Endothelial cell of umbilical vein (primary cell): Measurements from ENCODE around the gene ATXN10. TPM values are rescaled to one million over a fixed set of nuclear protein-coding genes. Genes with fewer than 3 reads are reported as not detected.

ENCODE experiments used
- BruUV-seq: library from RNA; stranded (reverse); fragments of 400-500 nt; replicated peaks from 2 replicates; lab custom pipeline; 2021; lab: Mats Ljungman, UMichigan
- CTCF ChIA-PET: fragments of 300-600, 350-600 bp; sonication (Branson Sonifier 250); formaldehyde crosslinking; loops from one replicate; lab custom pipeline; 2021; ENCODE audit warnings: antibody characterized with exemption, inconsistent platforms; lab: Charles Lee
- POLR2A ChIA-PET: fragments of 300-600, 350-600 bp; sonication (Branson Sonifier 250); formaldehyde crosslinking; loops from one replicate; lab custom pipeline; 2021; ENCODE audit warnings: antibody characterized with exemption, inconsistent platforms; lab: Charles Lee
- DNase-seq: peaks from one replicate; pipeline ENCODE4 v3.0.0-alpha.2; 2011; ENCODE audit warnings: low read depth, low spot score
- FAIRE-seq: peaks from 2 replicates; lab custom pipeline; 2011; peaks lifted over from hg19 to GRCh38; lab: Jason Lieb, UNC
- H2AFZ ChIP-seq: 2 replicates; pipeline ENCODE4 v1.6.0; 2012; ENCODE audit warnings: low read depth, low read length, control low read depth, inconsistent platforms
- H3K27ac ChIP-seq: 2 replicates; pipeline ENCODE4 v1.5.1; 2011; ENCODE audit warnings: low read depth, mild to moderate bottlenecking, control low read depth, low read length, moderate library complexity; ENCODE audit not compliant: insufficient read depth
- H3K27me3 ChIP-seq, 2 experiments: 2 replicates each; pipeline versions ENCODE4 v1.6.0 to v1.6.1; 2011; ENCODE audit warnings: low read length in 2 of 2, mixed read lengths in 1 of 2; ENCODE audit not compliant: control insufficient read depth in 2 of 2, insufficient read depth in 2 of 2
- H3K36me3 ChIP-seq, 2 experiments: 2 replicates in 1 of 2; 3 replicates in 1 of 2; pipeline ENCODE4 v1.5.1; 2011; ENCODE audit warnings: low read length in 2 of 2, mild to moderate bottlenecking in 1 of 2, moderate library complexity in 1 of 2; ENCODE audit not compliant: control insufficient read depth in 2 of 2, insufficient read depth in 2 of 2; ENCODE audit errors: extremely low read depth in 1 of 2
- H3K4me1 ChIP-seq: 3 replicates; pipeline ENCODE4 v1.5.1; 2011; ENCODE audit warnings: mild to moderate bottlenecking, low read length; ENCODE audit not compliant: control insufficient read depth, insufficient read depth; ENCODE audit errors: extremely low read depth
- H3K4me2 ChIP-seq: 2 replicates; pipeline ENCODE4 v1.6.1; 2011; ENCODE audit warnings: low read length, control low read depth, mixed read lengths; ENCODE audit not compliant: insufficient read depth
- H3K4me3 ChIP-seq, 3 experiments: fragments of 200-600 bp in 1 of 3; sonication (generic), shearing (Covaris generic) in 1 of 3; replicated peaks in 1 of 3; 2 replicates each; pipeline ENCODE4 v1.5.1; 2011 to 2016; ENCODE audit warnings: control low read depth in 3 of 3, low read length in 3 of 3, mild to moderate bottlenecking in 2 of 3, inconsistent platforms in 1 of 3, low read depth in 1 of 3, moderate library complexity in 1 of 3; ENCODE audit not compliant: insufficient read depth in 1 of 3
- H3K79me2 ChIP-seq: 2 replicates; pipeline ENCODE4 v1.6.0; 2012; ENCODE audit warnings: low read length, inconsistent platforms; ENCODE audit not compliant: control insufficient read depth, insufficient read depth
- H3K9ac ChIP-seq: replicated peaks from 2 replicates; pipeline ENCODE3; 2011; ENCODE audit warnings: low read length, control low read depth; ENCODE audit not compliant: insufficient read depth; ENCODE audit errors: extremely low read depth
- H3K9me1 ChIP-seq: replicated peaks from 3 replicates; pipeline ENCODE4 v1.6.0; 2011; ENCODE audit warnings: mild to moderate bottlenecking, low read length; ENCODE audit not compliant: control insufficient read depth, insufficient read depth; ENCODE audit errors: extremely low read depth
- H3K9me3 ChIP-seq: replicated peaks from 2 replicates; pipeline ENCODE4 v1.5.1; 2012; ENCODE audit warnings: low read length, inconsistent platforms; ENCODE audit not compliant: control insufficient read depth, insufficient read depth
- H4K20me1 ChIP-seq: replicated peaks from 2 replicates; pipeline ENCODE3; 2011; ENCODE audit warnings: mild to moderate bottlenecking, low read length; ENCODE audit not compliant: control insufficient read depth, insufficient read depth; ENCODE audit errors: extremely low read depth
- CTCF ChIP-seq, 2 donors: IDR thresholded peaks; 1 replicate in 1 of 2; 2 replicates in 1 of 2; pipeline ENCODE4 v1.5.1; 2011; ENCODE audit warnings: low read length in 2 of 2, mild to moderate bottlenecking in 2 of 2, moderate library complexity in 2 of 2, control low read depth in 1 of 2, inconsistent platforms in 1 of 2, low read depth in 1 of 2; ENCODE audit not compliant: insufficient read depth in 1 of 2; ENCODE audit errors: extremely low read depth in 1 of 2
- EZH2 ChIP-seq: IDR thresholded peaks from 2 replicates; pipeline ENCODE4 v1.6.1; 2012; ENCODE audit warnings: borderline replicate concordance, low read depth, mild to moderate bottlenecking, moderate library complexity, low read length, inconsistent platforms; ENCODE audit not compliant: severe bottlenecking
- FOS ChIP-seq: IDR thresholded peaks from 2 replicates; pipeline ENCODE4 v1.6.1; 2011; ENCODE audit warnings: mild to moderate bottlenecking, low read length, moderate library complexity, borderline replicate concordance; ENCODE audit not compliant: insufficient read depth
- GATA2 ChIP-seq: IDR thresholded peaks from 2 replicates; pipeline ENCODE4 v1.7.0; 2011; ENCODE audit warnings: low read depth, mild to moderate bottlenecking, moderate library complexity, mixed read lengths, low read length; ENCODE audit not compliant: insufficient read length, insufficient read depth
- JUN ChIP-seq: IDR thresholded peaks from 2 replicates; pipeline ENCODE4 v1.6.1; 2011; ENCODE audit warnings: borderline replicate concordance, low read depth; ENCODE audit not compliant: insufficient read length, insufficient read depth
- MAX ChIP-seq: IDR thresholded peaks from 2 replicates; pipeline ENCODE4 v1.6.1; 2011; ENCODE audit not compliant: insufficient read depth, insufficient read length
- MYC ChIP-seq: IDR thresholded peaks from one replicate; pipeline ENCODE4 v1.6.1; 2011; ENCODE audit warnings: mild to moderate bottlenecking, low read depth, low read length
- POLR2A ChIP-seq: IDR thresholded peaks from 2 replicates; pipeline ENCODE4 v1.6.1; 2012; ENCODE audit warnings: low read depth, mild to moderate bottlenecking, control low read depth, low read length
- POLR2AphosphoS5 ChIP-seq: IDR thresholded peaks from 2 replicates; pipeline ENCODE4 v1.6.1; 2012; ENCODE audit warnings: low read depth, mild to moderate bottlenecking, control low read depth, low read length, moderate library complexity; ENCODE audit not compliant: insufficient read depth
- dilution Hi-C: fragments of 300-500 bp; cut with MboI; formaldehyde crosslinking; loops from one replicate; pipeline ENCODE4 v1.15.0; 2019; ENCODE audit warnings: low sequenced_read_pairs; ENCODE audit not compliant: extremely low pct_ligation_motif_present
- intact Hi-C: fragments of 100-400 bp; cut with micrococcal nuclease; formaldehyde crosslinking; loops from one replicate; pipeline ENCODE4 v1.10.0; 2022
- polyA plus RNA-seq, 4 experiments: library from polyadenylated mRNA; depleted of rRNA in 3 of 4; stranded (reverse) in 3 of 4; unstranded in 1 of 4; fragments of >200 nt; gene quantifications; 2 replicates each; pipeline versions ENCODE4 v1.2.1 to v1.2.3, GENCODE V29; 2011 to 2012; ENCODE audit warnings: missing spikeins in 1 of 4
- total RNA-seq: library from RNA; stranded (reverse); gene quantifications from 2 replicates; pipeline ENCODE4 v1.2.3, GENCODE V29; 2021

The ATXN10 gene
- total and polyA plus RNA-seq, 2 donors (not counting 3 experiments of a cell fraction or from before 2014, with no cell fraction given) = 73.2 to 91.9 TPM

- no peak overlapping the region for H3K4me3 ChIP-seq
- no peak overlapping the region for H3K27ac ChIP-seq
- DNase-seq (no peak), FAIRE-seq (no peak)
- H3K79me2 ChIP-seq = no peaks in the 10 kb centered on the region
- H3K9ac ChIP-seq = no peak overlapping the region
- peaks cover 45 to 59% of the 10 kb centered on the region in 2 experiments for H3K27me3 ChIP-seq
- H3K9me3 ChIP-seq = no peaks in the 10 kb centered on the region
- ChIA-PET CTCF (interaction anchor here (1.6 to 2.4 kb wide), 3 partner anchors 10 to 15 kb away, joined by 3 to 12 read pairs (median 11); no protein-coding TSS in a partner anchor), POLR2A (no interaction called here)
- H3K4me1 ChIP-seq = no peaks in the 10 kb centered on the region
- TF ChIP-seq JUN = no peak
- TF ChIP-seq POLR2A = no peak
- no peak for TF ChIP-seq GATA2
- no peak for TF ChIP-seq MYC
- no peak for TF ChIP-seq MAX
- TF ChIP-seq CTCF (IDR thresholded peaks at IDR 0.05; ENCODE audit: extremely low read depth in 1 of 2, insufficient read depth in 1 of 2, low read depth in 1 of 2, low read length in 2 of 2) = no peak
- TF ChIP-seq EZH2 = no peak
- no peak for TF ChIP-seq FOS
- no peak for TF ChIP-seq POLR2AphosphoS5
- H3K36me3 ChIP-seq = no peaks in the 10 kb centered on the region
- H2AFZ ChIP-seq = no peak overlapping the region
- no peaks in the 10 kb centered on the region for H4K20me1 ChIP-seq
- BruUV-seq = no TSS peak
- no peak overlapping the region for H3K4me2 ChIP-seq
- intact Hi-C loops (no loop called here), dilution Hi-C loops (no loop called here)
- no peaks in the 10 kb centered on the region for H3K9me1 ChIP-seq
Observed at GRCh38 chr22:45877651-45878050, 206.0 kb downstream of the ATXN10 start.
